A549 (cell line): ENCODE data around the gene LRP1. TPM values are rescaled to one million over a fixed set of nuclear protein-coding genes. Genes with fewer than 3 reads are reported as not detected.

Source experiments
- ATAC-seq, 2 experiments: fragments of 200-7000 bp in 1 of 2; fragments of >200 bp in 1 of 2; cut with Nextera tagmentation in 1 of 2; cut with Tn5 transposase in 1 of 2; 3 replicates each; pipeline versions ENCODE4 v1.8.0 to v1.9.1; 2018 to 2020; ENCODE audit warnings: mild to moderate bottlenecking in 1 of 2, moderate library complexity in 1 of 2
- CTCF ChIA-PET: fragments of 300-600 bp; sonication (Branson Sonifier 250); formaldehyde crosslinking; extraction: SDS; loops from one replicate; lab custom pipeline; 2021; ENCODE audit warnings: antibody characterized with exemption, inconsistent platforms; lab: Yijun Ruan, JAX
- POLR2A ChIA-PET: fragments of 350-600 bp; formaldehyde crosslinking; extraction: SDS; loops from one replicate; lab custom pipeline; 2021; ENCODE audit warnings: antibody characterized with exemption, inconsistent platforms; lab: Yijun Ruan, JAX
- DNase-seq, 2 experiments: peaks; one replicate each; pipeline versions ENCODE4 v3.0.0 to v3.0.0-alpha.2; 2011 to 2016; ENCODE audit warnings: low read depth in 1 of 2, low spot score in 1 of 2
- FAIRE-seq: peaks from 2 replicates; lab custom pipeline; 2011; peaks lifted over from hg19 to GRCh38; lab: Jason Lieb, UNC
- H3K27ac ChIP-seq, 2 experiments: fragments of >200 bp; sonication (Bioruptor Twin); formaldehyde crosslinking; 3 replicates each; pipeline ENCODE4 v1.5.1; 2016 to 2017
- H3K4me1 ChIP-seq: fragments of >200 bp; sonication (Bioruptor Twin); formaldehyde crosslinking; 3 replicates; pipeline ENCODE4 v1.6.1; 2016
- H3K4me2 ChIP-seq: fragments of >200 bp; sonication (Bioruptor Twin); formaldehyde crosslinking; 3 replicates; pipeline ENCODE4 v1.6.1; 2016
- H3K4me3 ChIP-seq: fragments of >200 bp; sonication (Bioruptor Twin); formaldehyde crosslinking; 3 replicates; pipeline ENCODE4 v1.5.1; 2016
- H3K9me3 ChIP-seq: fragments of >200 bp; sonication (Bioruptor Twin); formaldehyde crosslinking; 3 replicates; pipeline ENCODE4 v1.6.1; 2016
- BHLHE40 ChIP-seq: IDR thresholded peaks from 2 replicates; pipeline ENCODE4 v1.6.1; 2012; ENCODE audit warnings: low read depth, low read length, inconsistent platforms
- CEBPB ChIP-seq, 2 experiments: fragments of >200 bp in 1 of 2; sonication (Bioruptor Twin) in 1 of 2; formaldehyde crosslinking in 1 of 2; IDR thresholded peaks; 2 replicates each; pipeline ENCODE4 v1.6.1; 2012 to 2016
- EHMT2 ChIP-seq: fragments of 200-600 bp; sonication (generic); IDR thresholded peaks from 2 replicates; pipeline ENCODE4 v1.6.1; 2016; ENCODE audit warnings: antibody characterized with exemption, low read depth, mild to moderate bottlenecking, moderate library complexity
- ESRRA ChIP-seq: fragments of 150-350 bp; IDR thresholded peaks from 2 replicates; pipeline ENCODE4 v1.6.1; 2014; ENCODE audit warnings: mild to moderate bottlenecking, low read length, borderline replicate concordance
- HDAC2 ChIP-seq: fragments of 200-600 bp; sonication (generic); IDR thresholded peaks from 2 replicates; pipeline ENCODE4 v1.6.1; 2016
- HOXA7 ChIP-seq: fragments of 250-450 bp; sonication (Bioruptor Pico); IDR thresholded peaks from 2 replicates; pipeline ENCODE4 v1.5.0; 2020; ENCODE audit warnings: mild to moderate bottlenecking, moderate library complexity
- HOXB13 ChIP-seq: fragments of 250-450 bp; sonication (Bioruptor Pico); IDR thresholded peaks from 2 replicates; pipeline ENCODE4 v1.5.0; 2020; ENCODE audit warnings: low read depth, mild to moderate bottlenecking, moderate library complexity
- JUN ChIP-seq, 2 experiments: fragments of >200 bp; sonication (Bioruptor Twin); formaldehyde crosslinking; IDR thresholded peaks; 2 replicates in 1 of 2; 3 replicates in 1 of 2; pipeline ENCODE4 v1.6.1; 2016 to 2017
- KDM1A ChIP-seq: fragments of 200-600 bp; sonication (generic); IDR thresholded peaks from 2 replicates; pipeline ENCODE4 v1.6.1; 2016; ENCODE audit warnings: low read depth, mild to moderate bottlenecking
- KDM5A ChIP-seq: fragments of 200-600 bp; sonication (generic); IDR thresholded peaks from 2 replicates; pipeline ENCODE4 v1.6.1; 2016; ENCODE audit warnings: antibody characterized with exemption, mild to moderate bottlenecking
- MYC ChIP-seq: IDR thresholded peaks from 2 replicates; pipeline ENCODE4 v1.6.1; 2012; ENCODE audit warnings: mild to moderate bottlenecking, inconsistent platforms, low read length, improper control_type of control experiment, borderline replicate concordance
- NFE2L2 ChIP-seq: fragments of 150-350 bp; conservative IDR thresholded peaks from 2 replicates; pipeline ENCODE4 v1.6.1; 2014; ENCODE audit warnings: low read length
- POLR2AphosphoS2 ChIP-seq: conservative IDR thresholded peaks from 2 replicates; pipeline ENCODE4 v1.6.1; 2012; ENCODE audit warnings: low read length, improper control_type of control experiment, inconsistent platforms
- RFX5 ChIP-seq: fragments of 450-650 bp; IDR thresholded peaks from 2 replicates; pipeline ENCODE4 v1.7.1; 2014; ENCODE audit warnings: antibody characterized with exemption, mild to moderate bottlenecking, moderate library complexity
- SREBF2 ChIP-seq: fragments of 450-650 bp; IDR thresholded peaks from 2 replicates; pipeline ENCODE4 v1.6.1; 2014; ENCODE audit warnings: mild to moderate bottlenecking, moderate library complexity
- ZFP36 ChIP-seq: fragments of 450-650 bp; IDR thresholded peaks from 2 replicates; pipeline ENCODE4 v1.6.1; 2014; ENCODE audit warnings: borderline replicate concordance; ENCODE audit not compliant: partially characterized antibody
- ZNF302 ChIP-seq: fragments of 250-450 bp; sonication (Bioruptor Pico); IDR thresholded peaks from 2 replicates; pipeline ENCODE4 v1.9.0; 2021; ENCODE audit warnings: inconsistent platforms, mild to moderate bottlenecking, moderate library complexity
- ZSCAN20 ChIP-seq: fragments of 250-450 bp; sonication (Bioruptor Pico); IDR thresholded peaks from 2 replicates; pipeline ENCODE4 v1.8.0; 2022; ENCODE audit warnings: mild to moderate bottlenecking, moderate library complexity
- WGBS: methylation state at CpG from one replicate; pipeline ENCODE4 v1.1.6; 2017; ENCODE audit errors: missing lambda C conversion rate; 5-methylcytosine and 5-hydroxymethylcytosine counted together
- polyA plus RNA-seq, 4 experiments: library from polyadenylated mRNA; depleted of rRNA in 3 of 4; stranded (reverse); fragments of >200 nt; fragmentation: RNase III in 1 of 4; extraction: RNeasy Plus Mini Kit Qiagen cat#74134 plus additional on column Dnase treatment in 1 of 4; gene quantifications; 2 replicates in 3 of 4; 3 replicates in 1 of 4; pipeline ENCODE4 v1.2.3, GENCODE V29; 2011 to 2017
- TF ChIP-seq, protein P1 (sequence below): IDR thresholded peaks from 2 replicates; pipeline ENCODE4 v1.6.1; 2012
- TF ChIP-seq, protein P2 (sequence below): fragments of 250-450 bp; sonication (Bioruptor Pico); IDR thresholded peaks from 2 replicates; pipeline ENCODE4 v1.5.0; 2020; ENCODE audit warnings: low read depth, mild to moderate bottlenecking, moderate library complexity
- TF ChIP-seq, protein P3 (sequence below): IDR thresholded peaks from 2 replicates; pipeline ENCODE4 v1.6.1; 2012; ENCODE audit warnings: low read depth, borderline replicate concordance
- TF ChIP-seq, protein P4 (sequence below): fragments of 250-450 bp; sonication (Bioruptor Pico); IDR thresholded peaks from 2 replicates; pipeline ENCODE4 v1.5.0; 2021; ENCODE audit warnings: mild to moderate bottlenecking, moderate library complexity, borderline replicate concordance

LRP1 gene
- polyA plus RNA-seq, 2 of the 4 experiments (the other 2 are of a cell fraction): 5.6 to 9.4 TPM

DNA sequence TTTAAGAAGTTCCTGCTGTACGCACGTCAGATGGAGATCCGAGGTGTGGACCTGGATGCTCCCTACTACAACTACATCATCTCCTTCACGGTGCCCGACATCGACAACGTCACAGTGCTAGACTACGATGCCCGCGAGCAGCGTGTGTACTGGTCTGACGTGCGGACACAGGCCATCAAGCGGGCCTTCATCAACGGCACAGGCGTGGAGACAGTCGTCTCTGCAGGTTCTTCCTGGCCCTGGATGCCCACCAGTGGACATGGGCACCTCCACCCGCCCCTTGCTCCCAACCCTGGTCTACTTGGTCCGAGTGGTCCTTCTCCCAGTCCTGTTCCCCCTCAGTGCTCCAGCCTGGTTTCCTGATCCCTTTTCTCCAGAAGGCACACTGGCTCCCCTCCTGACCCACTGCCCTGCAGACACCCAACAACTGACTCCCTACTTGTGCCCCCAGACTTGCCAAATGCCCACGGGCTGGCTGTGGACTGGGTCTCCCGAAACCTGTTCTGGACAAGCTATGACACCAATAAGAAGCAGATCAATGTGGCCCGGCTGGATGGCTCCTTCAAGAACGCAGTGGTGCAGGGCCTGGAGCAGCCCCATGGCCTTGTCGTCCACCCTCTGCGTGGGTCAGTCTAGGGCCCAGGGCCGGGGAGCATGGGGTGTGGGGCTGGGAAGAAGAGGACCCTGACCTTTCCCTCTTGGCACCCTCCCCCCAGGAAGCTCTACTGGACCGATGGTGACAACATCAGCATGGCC lies 51.2 kb downstream of the LRP1 start:
- FAIRE-seq (no peak), DNase-seq (no peak), ATAC-seq (no peak)
- TF ChIP-seq RFX5: no peak
- no peak overlapping the region for H3K4me3 ChIP-seq
- peaks cover 16% of the 10 kb centered on the region; the same call in 2 of the 3 replicates for H3K4me1 ChIP-seq
- no peak overlapping the region for H3K27ac ChIP-seq
- H3K9me3 ChIP-seq: no peaks in the 10 kb centered on the region
- H3K4me2 ChIP-seq: no peak overlapping the region
- 86% methylated on average over 25 of the region's 27 CpGs for WGBS
- ChIA-PET POLR2A (no interaction called here), CTCF (interaction anchor here (0.9 to 27.5 kb wide), 10 partner anchors 4 to 110 kb away, joined by 3 to 1152 read pairs (median 40); partner anchors contain the start of genes LRP1, NAB2, NEMP1 and STAT6)

DNA sequence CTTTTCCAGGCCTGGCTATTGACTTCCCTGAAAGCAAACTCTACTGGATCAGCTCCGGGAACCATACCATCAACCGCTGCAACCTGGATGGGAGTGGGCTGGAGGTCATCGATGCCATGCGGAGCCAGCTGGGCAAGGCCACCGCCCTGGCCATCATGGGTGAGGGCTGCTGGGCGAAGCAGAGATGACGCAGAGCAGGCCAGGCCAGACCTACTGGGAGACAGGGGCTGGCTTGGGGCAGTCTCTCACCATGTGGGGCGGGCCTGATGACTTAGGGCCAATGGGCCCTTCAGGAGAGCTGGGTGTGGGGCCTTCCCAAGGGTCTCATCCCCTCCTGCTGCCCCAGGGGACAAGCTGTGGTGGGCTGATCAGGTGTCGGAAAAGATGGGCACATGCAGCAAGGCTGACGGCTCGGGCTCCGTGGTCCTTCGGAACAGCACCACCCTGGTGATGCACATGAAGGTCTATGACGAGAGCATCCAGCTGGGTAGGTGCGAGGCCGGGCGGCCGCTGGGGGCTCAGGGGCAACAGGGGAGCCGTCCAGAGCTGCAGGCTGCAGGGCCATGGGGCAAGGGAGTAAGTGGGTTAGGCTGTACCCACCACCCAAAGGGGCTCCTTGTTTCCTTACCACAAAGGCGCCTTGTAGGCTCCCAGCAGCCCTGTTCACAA lies 52.2 kb downstream of the LRP1 start:
- DNase-seq (no peak), FAIRE-seq (no peak), ATAC-seq (no peak)
- no peak for TF ChIP-seq ZFP36
- no peak for TF ChIP-seq MYC
- TF ChIP-seq, protein P1, sequence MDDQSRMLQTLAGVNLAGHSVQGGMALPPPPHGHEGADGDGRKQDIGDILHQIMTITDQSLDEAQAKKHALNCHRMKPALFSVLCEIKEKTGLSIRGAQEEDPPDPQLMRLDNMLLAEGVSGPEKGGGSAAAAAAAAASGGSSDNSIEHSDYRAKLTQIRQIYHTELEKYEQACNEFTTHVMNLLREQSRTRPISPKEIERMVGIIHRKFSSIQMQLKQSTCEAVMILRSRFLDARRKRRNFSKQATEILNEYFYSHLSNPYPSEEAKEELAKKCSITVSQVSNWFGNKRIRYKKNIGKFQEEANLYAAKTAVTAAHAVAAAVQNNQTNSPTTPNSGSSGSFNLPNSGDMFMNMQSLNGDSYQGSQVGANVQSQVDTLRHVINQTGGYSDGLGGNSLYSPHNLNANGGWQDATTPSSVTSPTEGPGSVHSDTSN: no peak
- no peak for TF ChIP-seq HOXB13 (CRISPR knock-in tag)
- no peak for TF ChIP-seq ZNF302 (CRISPR knock-in tag)
- TF ChIP-seq RFX5: no peak
- POLR2A ChIA-PET: no interaction called here
- H3K4me1 ChIP-seq: peaks cover 16% of the 10 kb centered on the region; the same call in 2 of the 3 replicates
- no peaks in the 10 kb centered on the region for H3K9me3 ChIP-seq
- H3K27ac ChIP-seq: no peak overlapping the region
- no peak overlapping the region for H3K4me2 ChIP-seq
- no peak overlapping the region for H3K4me3 ChIP-seq
- CTCF ChIA-PET: interaction anchor here (0.7 to 27.5 kb wide), 14 partner anchors 5 to 120 kb away, joined by 3 to 1152 read pairs (median 10); partner anchors contain the start of genes LRP1, NAB2 and STAT6
- WGBS: 91% methylated on average over 14 of the region's 20 CpGs

DNA sequence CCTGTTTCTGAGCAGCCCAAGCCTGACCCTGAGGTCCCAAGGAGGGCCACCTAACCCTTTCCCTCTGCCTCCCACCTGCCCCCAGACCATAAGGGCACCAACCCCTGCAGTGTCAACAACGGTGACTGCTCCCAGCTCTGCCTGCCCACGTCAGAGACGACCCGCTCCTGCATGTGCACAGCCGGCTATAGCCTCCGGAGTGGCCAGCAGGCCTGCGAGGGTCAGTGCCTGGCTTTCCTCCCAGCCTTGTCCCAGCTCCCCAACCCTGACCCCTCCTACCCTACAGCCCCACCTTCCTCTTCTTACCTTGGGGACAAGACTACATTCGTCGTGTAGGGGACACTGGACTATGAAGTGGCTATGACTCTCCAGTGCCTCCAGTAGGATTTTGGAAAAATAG lies 52.8 kb downstream of the LRP1 start:
- FAIRE-seq (no peak), DNase-seq (no peak), ATAC-seq (no peak)
- H3K4me3 ChIP-seq: no peak overlapping the region
- H3K4me2 ChIP-seq: no peak overlapping the region
- ChIA-PET POLR2A (no interaction called here), CTCF (interaction anchor here (0.7 to 27.5 kb wide), 16 partner anchors 5 to 120 kb away, joined by 3 to 1152 read pairs (median 10); partner anchors contain the start of genes LRP1, NAB2 and STAT6)
- H3K27ac ChIP-seq: no peak overlapping the region
- no peaks in the 10 kb centered on the region for H3K9me3 ChIP-seq
- peaks cover 10% of the 10 kb centered on the region; the same call in 2 of the 3 replicates for H3K4me1 ChIP-seq
- no peak for TF ChIP-seq KDM1A
- TF ChIP-seq NFE2L2: no peak
- TF ChIP-seq CEBPB (IDR thresholded peaks at IDR 0.05): no peak
- 87% methylated on average over 9 of the region's 9 CpGs for WGBS

DNA sequence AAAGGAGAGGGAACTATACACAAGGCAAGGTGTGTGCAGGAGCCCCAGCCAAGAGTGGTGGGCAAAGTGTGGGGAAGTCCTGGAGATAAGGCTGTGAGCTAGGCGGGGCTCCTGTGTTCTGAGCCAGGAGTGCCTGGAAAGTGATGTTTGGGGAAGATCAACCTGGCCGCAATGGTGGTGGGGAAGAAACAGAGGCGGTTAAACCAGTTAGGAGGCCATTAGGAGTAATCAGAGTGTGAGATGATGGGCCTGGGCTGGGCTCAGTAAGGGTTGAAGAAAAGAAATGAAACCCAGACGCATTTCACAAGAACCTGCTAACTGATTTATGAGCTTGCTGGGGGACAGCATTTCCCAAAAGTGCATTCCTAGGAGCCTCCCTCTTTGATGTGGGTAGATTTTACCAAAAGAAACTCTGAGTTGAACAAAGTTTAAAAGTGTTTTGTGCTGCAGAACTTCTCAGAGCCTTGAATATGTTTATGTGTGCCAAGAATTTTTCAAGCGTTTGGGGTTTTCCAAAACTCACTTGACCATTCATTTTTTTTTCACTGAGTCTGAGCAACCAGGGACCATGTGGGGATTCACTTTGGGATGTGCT lies 53.4 kb downstream of the LRP1 start:
- WGBS: 88% methylated on average over 5 of the region's 5 CpGs
- Histone ChIP-seq H3K4me1 (peaks cover 5% of the 10 kb centered on the region; the same call in 2 of the 3 replicates), H3K4me2 (no peak overlapping the region), H3K27ac (no peak overlapping the region), H3K4me3 (no peak overlapping the region), H3K9me3 (no peaks in the 10 kb centered on the region)
- ChIA-PET POLR2A (interaction anchor here (0.7 kb wide), 1 partner anchor 8 kb away, joined by 3 read pairs; no protein-coding TSS in a partner anchor), CTCF (interaction anchor here (0.6 to 27.5 kb wide), 23 partner anchors 6 to 346 kb away, joined by 3 to 1152 read pairs (median 7); partner anchors contain the start of genes LRP1, NAB2, STAT6 and TAC3)
- no peak for ATAC-seq
- DNase-seq: no peak
- FAIRE-seq: no peak
- TF ChIP-seq POLR2AphosphoS2: no peak
- TF ChIP-seq EHMT2: no peak
- no peak for TF ChIP-seq JUN (IDR thresholded peaks at IDR 0.05)
- no peak for TF ChIP-seq HOXA7 (CRISPR knock-in tag)
- TF ChIP-seq ZSCAN20 (CRISPR knock-in tag): no peak
- TF ChIP-seq KDM5A: no peak
- TF ChIP-seq, protein P2, sequence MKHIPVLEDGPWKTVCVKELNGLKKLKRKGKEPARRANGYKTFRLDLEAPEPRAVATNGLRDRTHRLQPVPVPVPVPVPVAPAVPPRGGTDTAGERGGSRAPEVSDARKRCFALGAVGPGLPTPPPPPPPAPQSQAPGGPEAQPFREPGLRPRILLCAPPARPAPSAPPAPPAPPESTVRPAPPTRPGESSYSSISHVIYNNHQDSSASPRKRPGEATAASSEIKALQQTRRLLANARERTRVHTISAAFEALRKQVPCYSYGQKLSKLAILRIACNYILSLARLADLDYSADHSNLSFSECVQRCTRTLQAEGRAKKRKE (CRISPR knock-in tag): no peak
- TF ChIP-seq, protein P3, sequence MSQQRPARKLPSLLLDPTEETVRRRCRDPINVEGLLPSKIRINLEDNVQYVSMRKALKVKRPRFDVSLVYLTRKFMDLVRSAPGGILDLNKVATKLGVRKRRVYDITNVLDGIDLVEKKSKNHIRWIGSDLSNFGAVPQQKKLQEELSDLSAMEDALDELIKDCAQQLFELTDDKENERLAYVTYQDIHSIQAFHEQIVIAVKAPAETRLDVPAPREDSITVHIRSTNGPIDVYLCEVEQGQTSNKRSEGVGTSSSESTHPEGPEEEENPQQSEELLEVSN: no peak
- no peak for TF ChIP-seq ESRRA
- TF ChIP-seq SREBF2: no peak
- TF ChIP-seq BHLHE40: no peak
- TF ChIP-seq MYC: no peak
- TF ChIP-seq, protein P4, sequence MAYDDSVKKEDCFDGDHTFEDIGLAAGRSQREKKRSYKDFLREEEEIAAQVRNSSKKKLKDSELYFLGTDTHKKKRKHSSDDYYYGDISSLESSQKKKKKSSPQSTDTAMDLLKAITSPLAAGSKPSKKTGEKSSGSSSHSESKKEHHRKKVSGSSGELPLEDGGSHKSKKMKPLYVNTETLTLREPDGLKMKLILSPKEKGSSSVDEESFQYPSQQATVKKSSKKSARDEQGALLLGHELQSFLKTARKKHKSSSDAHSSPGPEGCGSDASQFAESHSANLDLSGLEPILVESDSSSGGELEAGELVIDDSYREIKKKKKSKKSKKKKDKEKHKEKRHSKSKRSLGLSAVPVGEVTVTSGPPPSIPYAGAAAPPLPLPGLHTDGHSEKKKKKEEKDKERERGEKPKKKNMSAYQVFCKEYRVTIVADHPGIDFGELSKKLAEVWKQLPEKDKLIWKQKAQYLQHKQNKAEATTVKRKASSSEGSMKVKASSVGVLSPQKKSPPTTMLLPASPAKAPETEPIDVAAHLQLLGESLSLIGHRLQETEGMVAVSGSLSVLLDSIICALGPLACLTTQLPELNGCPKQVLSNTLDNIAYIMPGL (CRISPR knock-in tag): no peak
- no peak for TF ChIP-seq HDAC2
